C4-2B (cell line): Measurements from ENCODE around the gene HOXD4.

Source experiments
- H3K27ac ChIP-seq: fragments of 450-650 bp; 2 replicates; pipeline ENCODE4 v1.5.1; 2017
- ZFX ChIP-seq: fragments of 450-650 bp; IDR thresholded peaks from 2 replicates; pipeline ENCODE4 v1.6.1; 2017
- TF ChIP-seq, protein P1 (sequence below): fragments of 450-650 bp; conservative IDR thresholded peaks from 2 replicates; pipeline ENCODE4 v1.5.1; 2017; ENCODE audit warnings: mild to moderate bottlenecking

Gene HOXD4

DNA sequence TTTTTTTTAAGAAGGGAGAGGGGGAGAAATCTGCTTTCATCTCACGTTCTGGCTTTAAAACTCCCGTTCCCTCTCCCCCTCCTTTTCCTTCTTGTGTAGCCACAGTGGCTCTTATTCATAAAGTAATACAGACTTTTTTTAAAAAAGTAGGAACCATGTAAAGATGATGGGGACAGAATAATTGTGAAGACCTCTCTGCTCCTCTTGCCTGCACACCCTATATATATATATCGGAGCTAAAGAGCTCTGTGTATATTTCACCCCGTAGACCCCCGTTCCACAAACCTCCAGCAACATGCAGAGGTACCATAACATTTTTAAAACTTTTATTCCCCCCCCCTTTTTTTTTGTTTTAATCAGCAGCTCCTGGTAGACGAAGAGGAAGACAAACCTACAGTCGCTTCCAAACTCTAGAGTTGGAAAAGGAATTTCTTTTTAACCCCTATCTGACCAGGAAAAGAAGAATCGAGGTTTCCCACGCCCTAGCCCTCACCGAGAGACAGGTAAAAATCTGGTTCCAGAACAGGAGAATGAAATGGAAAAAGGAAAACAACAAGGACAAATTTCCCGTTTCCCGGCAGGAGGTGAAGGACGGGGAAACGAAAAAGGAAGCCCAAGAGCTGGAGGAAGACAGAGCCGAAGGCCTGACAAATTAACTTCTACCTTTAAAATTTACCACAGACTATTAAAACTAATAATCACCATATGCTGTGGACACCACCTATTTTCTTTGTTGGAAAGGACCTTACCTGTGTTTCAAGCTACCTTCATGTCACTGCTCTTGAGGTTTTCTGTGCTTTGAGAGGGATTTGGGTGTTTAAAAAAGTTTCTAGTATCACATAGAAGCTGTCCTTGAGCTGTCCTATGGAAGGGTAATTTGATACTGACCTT, 20.1 kb upstream of the HOXD4 start:
- TF ChIP-seq ZFX: no peak
- TF ChIP-seq, protein P1, sequence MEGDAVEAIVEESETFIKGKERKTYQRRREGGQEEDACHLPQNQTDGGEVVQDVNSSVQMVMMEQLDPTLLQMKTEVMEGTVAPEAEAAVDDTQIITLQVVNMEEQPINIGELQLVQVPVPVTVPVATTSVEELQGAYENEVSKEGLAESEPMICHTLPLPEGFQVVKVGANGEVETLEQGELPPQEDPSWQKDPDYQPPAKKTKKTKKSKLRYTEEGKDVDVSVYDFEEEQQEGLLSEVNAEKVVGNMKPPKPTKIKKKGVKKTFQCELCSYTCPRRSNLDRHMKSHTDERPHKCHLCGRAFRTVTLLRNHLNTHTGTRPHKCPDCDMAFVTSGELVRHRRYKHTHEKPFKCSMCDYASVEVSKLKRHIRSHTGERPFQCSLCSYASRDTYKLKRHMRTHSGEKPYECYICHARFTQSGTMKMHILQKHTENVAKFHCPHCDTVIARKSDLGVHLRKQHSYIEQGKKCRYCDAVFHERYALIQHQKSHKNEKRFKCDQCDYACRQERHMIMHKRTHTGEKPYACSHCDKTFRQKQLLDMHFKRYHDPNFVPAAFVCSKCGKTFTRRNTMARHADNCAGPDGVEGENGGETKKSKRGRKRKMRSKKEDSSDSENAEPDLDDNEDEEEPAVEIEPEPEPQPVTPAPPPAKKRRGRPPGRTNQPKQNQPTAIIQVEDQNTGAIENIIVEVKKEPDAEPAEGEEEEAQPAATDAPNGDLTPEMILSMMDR: no peak
- H3K27ac ChIP-seq: no peak overlapping the region

DNA sequence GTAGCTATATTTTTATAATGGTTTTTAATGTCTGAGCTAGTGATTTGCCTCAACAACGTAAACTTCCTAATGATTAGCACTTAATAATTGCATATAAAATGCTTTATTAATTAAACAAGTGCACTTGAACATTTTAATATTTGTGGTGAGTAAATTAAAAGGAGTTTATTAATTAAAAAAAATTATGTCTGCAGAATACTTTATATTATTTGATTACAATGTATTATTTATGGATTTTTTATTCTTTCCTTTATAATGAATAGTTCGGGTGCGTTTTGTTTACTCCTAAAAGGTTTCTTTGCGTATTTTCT, 19.5 kb upstream of the HOXD4 start:
- TF ChIP-seq, protein P1: no peak
- no peak for TF ChIP-seq ZFX
- no peak overlapping the region for H3K27ac ChIP-seq

DNA sequence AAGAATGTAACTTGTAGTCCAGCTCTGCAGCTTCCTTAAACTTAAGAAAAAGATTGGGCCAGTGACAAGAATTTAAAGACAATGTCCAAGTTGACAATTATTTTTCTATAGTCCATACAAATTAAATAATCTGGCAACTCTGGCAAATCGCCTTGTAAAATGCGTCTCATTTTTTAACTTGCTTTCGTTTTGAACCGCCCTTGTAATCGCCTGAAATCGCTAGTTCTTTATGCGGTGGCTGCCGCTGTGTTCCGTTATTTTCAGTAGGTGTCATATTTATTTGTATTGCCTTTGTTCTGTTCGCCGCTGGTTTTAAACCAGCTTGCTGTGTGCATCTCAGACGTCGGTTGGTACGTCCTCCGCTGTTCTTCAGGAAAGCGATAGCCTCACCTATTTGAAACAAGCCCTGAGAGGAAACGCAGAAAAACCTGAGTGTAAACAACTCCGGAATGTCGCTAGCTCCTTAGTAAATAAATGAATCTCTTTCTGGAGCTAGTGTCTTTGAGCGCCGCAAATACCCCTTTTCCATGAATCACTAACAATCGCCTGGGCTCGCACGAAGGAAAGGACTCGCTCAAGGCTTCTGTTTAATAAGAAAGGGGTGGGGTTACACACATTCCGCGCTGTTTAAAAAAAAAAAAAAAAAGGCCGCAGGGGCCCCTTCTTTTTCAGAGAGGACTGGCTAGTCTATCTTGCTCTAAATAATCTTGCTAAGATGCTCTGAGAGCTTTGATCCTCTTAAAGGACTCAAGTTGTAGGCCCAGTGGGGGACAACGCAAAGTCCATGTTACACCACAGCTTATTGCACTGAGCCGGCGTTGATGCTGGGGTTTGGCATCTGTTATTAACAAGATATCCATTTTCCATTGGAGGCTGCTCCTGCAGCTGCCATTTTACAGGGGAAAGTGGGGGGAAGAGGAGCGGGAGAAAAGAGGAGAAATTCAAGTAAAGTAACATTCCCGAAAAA, 18.9 kb upstream of the HOXD4 start:
- H3K27ac ChIP-seq: no peak overlapping the region
- TF ChIP-seq ZFX: no peak
- TF ChIP-seq, protein P1: no peak

DNA sequence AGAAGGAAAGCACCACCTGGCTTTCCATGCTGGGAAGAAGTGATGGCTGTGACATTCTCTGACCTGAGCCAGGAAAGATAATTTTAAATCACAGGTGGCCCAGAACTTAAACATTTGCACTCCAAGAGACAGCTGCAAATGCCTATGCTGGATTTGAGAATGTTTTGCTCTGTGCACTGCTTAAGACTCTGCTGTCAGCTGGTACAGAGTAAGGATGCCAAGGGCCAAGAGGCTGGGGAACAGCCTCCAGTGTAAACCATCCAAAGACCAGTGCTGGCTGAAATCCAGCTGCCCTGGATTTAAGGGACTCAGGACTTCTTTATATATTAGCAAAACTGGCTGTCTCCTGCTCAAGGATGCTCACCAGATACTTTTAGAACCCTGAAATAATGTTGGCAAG, 18.0 kb upstream of the HOXD4 start:
- TF ChIP-seq ZFX: no peak
- TF ChIP-seq, protein P1: no peak
- no peak overlapping the region for H3K27ac ChIP-seq

DNA sequence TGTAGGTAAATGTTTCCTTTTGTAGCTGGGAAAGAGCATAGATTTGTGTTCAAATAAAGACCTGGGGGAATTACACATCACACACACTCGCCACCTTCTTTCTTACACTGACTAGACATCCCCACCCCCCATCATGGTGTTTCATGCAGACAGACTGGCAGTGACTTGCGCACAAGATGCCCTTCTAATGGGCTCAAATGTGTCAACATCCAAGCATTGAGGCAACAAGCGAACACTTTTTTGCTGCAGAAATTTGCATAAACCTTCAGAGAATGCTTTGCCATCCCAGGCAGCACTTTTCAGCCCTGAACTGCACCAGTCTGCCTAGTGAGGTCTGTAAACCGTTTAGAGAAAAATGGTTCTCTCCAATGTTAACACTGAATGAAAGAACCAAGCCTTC, 17.3 kb upstream of the HOXD4 start:
- H3K27ac ChIP-seq: no peak overlapping the region
- TF ChIP-seq, protein P1: no peak
- no peak for TF ChIP-seq ZFX

DNA sequence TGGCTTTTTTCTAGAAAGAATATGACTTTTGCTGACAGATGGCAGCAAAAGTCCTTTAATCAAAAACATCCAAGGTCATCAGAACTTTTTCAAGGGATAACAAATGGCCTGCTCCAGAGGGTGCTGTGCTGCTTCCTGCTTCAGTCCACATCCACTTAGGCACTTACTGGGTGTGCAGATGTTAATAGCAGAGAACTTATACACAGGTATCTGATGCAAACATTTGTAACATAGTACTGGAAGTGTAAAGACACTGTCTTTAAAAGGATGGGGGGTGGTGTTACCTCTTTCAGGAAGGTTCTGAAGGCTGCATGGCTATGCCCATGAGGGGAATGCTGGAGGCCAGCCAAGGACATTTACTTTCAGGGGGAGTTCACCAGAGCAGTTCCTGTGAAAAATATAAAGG, 16.3 kb upstream of the HOXD4 start:
- TF ChIP-seq ZFX: no peak
- TF ChIP-seq, protein P1: no peak
- H3K27ac ChIP-seq: no peak overlapping the region
